HK-2 (cell line): Measurements from ENCODE around the gene CCNC.

Experiments
- DNase-seq: peaks from one replicate; pipeline ENCODE4 v3.0.0-alpha.2; 2018; ENCODE audit not compliant: unreplicated experiment

Gene CCNC

DNA sequence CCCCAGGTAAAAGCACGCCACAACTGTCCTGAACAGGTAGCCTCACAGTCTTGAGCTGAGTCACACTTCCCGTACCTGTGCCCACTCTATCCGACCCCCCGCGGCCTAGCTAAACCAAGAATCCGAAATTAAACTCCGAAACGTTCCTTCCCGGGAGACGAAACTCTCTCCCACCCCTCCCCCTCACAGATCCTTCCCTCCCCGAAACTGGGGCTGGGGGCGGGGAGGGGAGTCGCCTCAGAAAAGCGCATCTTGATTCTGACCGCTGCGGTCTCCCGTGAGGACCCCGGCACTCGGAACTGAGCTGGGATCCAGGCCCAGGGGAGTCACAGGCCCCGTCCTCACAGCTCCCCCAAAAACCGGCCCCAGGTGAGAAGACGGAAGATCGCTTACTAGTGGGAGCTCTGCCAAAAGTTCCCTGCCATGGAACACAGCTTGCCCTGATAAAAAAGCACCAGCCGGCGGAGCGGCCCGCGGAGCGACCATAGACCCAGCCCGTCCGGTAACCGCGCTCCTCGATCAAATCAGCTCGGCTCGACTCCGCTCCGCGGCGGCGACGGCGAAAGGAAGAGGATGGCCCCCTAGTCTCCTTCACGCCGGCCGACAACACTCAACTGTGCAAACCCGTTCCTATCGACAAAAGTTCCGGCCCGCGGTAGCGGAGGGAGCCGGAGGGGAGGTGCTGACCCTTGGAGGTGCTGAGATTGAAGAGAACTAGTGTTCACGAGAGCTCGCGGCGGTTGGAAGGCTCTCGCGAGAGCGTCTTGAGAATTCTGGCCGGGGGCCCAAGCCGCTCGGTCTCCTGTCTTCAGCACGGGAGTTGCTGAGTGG, at the start of gene CCNC:
Gene CCNC (minus strand): TSS at position 558 of the 831 bp plus-strand sequence. CDS start 133 bp downstream, at position 425.
- DNase-seq, result peak; percentile 96

DNA sequence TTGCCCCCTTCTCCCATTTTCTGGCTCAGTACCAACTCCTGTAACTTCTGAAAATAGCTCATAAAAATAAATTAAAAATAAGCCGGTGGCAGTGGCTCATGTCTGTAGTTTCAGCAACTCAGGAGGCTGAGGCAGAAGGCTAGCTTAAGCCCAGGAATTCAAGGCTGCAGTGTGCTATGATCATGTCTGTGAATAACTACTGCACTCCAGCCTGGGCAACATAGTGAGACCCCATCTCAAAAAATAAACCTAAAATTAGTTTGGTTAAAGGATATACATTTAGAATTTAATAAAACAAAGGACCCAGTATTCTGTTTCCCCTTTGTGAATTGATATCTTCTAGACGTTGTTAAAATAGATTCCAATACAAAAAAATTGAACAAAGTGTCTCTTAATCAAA, 48.7 kb upstream of the CCNC start:
- DNase-seq, result no peak

DNA sequence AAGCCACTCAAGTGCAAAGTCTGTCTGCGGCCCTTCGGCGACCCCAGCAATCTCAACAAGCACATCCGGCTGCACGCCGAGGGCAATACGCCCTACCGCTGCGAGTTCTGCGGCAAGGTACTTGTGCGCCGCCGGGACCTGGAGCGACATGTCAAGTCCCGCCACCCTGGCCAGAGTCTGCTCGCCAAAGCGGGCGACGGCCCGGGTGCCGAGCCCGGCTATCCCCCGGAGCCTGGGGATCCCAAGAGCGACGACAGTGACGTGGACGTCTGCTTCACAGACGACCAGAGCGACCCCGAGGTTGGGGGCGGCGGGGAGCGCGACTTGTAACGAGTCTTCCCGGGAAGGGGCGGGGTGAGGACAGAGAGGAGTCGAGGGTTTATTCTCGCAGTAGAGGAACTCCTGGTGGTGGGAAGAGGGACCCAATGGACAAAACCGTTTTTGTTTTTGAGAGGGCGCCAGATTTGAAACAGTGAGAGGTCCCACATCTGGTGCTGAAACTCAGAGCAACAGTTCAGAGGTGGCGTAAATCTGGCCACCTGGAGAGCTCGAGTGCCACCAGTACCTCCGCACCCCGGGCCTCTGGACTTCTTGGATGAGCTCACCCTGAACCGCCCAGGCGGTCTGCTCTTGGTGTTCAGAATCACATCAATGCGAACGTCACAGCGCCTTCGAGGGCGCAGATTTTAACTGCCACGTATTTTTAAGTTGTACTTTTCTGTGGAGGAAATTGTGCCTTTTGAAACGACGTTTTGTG, 46.1 kb upstream of the CCNC start:
- DNase-seq, result no peak

DNA sequence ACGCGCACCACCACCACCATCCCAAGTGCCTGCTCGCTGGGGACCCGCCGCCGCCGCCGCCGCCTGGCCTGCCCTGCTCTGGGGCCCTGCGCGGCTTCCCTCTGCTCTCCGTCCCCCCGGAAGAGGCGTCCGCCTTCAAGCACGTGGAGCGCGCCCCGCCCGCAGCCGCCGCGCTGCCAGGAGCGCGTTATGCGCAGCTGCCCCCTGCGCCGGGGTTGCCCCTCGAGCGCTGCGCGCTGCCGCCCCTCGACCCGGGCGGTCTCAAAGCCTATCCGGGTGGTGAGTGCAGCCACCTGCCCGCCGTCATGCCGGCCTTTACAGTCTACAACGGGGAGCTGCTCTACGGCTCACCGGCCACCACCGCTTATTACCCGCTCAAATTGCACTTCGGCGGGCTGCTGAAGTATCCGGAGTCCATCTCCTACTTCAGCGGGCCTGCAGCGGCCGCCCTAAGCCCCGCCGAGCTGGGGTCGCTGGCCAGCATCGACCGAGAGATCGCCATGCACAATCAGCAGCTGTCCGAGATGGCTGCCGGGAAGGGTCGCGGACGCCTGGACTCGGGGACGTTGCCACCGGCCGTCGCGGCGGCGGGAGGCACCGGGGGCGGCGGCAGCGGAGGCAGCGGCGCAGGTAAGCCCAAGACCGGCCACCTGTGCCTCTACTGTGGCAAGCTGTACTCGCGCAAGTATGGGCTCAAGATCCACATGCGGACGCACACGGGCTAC, 45.4 kb upstream of the CCNC start:
- DNase-seq, result peak; percentile 63

GRCh38 chr6:99613409-99613704, 44.9 kb upstream of the CCNC start:
- peak; percentile 68 for DNase-seq

DNA sequence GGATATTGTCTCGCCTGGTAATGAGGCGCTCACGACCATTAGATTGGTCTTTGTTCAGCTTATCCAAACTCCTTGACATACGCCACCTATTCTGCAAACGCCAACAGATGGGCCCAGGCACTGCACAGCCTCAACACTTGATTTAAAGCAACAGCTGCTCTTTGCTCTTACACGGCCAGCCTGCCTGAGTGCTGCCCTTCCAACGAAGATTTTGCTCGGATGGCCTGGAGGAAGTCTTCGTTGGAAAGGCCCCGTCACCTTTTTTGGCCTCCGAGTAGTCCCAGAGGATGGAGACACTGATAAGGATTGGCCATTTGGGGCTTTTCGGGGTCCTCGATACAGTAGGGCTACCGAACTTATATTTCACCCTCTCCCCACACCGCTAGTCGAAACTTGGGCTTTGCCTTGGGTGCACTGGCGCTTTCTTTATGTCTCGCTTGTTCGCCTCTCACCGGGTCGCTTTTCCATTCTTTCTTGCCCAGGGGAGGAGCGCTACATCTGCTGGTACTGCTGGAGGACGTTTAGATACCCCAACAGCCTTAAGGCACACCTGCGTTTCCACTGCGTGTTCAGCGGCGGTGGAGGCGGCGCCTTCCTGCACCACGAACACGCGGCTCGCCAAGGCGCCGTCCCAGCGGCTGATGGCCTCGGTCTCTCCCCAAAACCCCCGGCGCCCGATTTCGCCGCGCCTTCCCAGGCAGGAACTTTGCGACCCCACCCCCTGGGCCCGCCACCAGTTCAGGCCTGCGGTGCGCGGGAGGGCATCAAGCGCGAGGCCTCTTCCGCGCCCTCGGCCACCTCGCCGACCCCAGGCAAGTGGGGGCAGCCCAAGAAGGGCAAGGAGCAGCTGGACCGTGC, 44.3 kb upstream of the CCNC start:
- DNase-seq, result no peak

DNA sequence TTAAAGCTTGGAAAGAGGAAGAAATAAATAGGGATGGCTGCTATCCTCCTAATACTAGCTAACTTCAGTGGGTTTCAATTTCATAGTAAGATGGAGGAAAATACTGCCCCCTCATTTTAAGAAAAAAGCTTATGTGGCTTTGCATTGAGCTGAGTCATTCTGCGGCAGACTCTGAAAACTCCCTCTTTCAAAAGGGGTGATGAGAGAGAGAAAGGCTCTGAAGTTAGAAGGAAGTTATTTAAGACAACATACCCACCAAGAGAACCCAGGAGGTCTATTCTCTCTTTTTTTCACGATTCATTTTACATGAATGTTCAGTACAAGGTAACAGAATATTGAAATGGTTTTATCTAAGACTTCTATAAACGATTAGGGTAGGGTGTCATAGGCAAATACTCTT, 42.7 kb upstream of the CCNC start:
- DNase-seq, result no peak

DNA sequence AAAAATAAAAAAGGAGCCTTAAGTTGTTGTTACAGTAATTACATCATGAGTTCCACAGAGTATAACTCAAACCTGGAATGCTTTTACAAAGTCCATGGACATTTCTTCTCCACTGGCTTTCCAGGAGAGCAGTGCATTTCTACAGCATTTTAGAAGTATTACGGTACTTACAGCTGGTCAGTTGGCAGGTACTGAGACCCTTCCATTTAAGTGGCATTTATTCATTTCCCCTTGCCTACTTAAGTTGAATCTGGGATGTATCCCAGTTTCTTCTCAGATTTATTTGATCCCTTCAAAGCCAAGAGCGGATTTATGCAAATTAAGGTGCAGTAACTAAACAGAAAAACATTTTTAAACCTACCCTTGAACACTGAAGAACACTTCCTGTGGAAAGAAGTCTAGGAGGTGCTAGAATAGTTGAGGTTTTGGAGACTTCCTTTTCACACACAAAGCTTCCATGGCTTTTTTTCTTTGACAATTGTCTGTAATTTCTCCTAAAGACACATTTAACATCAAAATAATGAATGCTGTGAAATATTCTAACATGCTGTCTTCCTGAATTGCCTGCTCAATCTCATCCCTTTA, 41.5 kb upstream of the CCNC start:
- DNase-seq, result no peak

DNA sequence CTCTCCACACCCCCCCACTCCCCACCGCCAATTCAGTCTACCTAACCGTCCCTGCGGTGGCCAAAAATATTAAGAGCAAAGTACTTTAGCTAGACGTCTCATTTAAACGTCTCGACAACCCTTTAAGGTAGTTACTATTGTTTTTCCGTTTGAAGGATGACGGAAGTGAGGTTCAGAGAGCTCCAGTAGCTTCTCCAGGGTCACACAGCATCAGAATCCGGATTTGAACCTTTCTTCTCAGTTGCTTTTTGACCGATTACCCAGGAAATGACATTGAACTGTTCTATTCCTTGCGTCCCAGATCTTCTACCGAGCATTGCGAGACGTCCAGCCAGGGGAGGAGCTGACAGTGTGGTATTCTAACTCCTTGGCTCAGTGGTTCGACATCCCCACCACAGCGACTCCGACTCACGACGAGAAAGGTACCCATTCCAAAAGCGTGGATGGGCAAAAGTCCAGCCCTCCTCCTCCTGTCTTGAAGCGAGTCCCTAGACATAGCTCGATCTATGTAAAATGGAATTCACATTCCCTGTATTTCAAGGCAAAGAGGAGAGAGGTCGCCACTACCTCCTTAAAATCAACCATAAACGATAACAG, 40.5 kb upstream of the CCNC start:
- no peak for DNase-seq

GRCh38 chr6:99608059-99608885, 39.8 kb upstream of the CCNC start:
- DNase-seq, result no peak

GRCh38 chr6:99607416-99608036, 39.1 kb upstream of the CCNC start:
- no peak for DNase-seq

- DNase-seq, result no peak
Observed at GRCh38 chr6:99606656-99607415, 38.4 kb upstream of the CCNC start, which contains the start of gene PRDM13. PRDM13 (plus strand) TSS chr6:99606833; CDS start chr6:99607035, 202 bp downstream.

DNA sequence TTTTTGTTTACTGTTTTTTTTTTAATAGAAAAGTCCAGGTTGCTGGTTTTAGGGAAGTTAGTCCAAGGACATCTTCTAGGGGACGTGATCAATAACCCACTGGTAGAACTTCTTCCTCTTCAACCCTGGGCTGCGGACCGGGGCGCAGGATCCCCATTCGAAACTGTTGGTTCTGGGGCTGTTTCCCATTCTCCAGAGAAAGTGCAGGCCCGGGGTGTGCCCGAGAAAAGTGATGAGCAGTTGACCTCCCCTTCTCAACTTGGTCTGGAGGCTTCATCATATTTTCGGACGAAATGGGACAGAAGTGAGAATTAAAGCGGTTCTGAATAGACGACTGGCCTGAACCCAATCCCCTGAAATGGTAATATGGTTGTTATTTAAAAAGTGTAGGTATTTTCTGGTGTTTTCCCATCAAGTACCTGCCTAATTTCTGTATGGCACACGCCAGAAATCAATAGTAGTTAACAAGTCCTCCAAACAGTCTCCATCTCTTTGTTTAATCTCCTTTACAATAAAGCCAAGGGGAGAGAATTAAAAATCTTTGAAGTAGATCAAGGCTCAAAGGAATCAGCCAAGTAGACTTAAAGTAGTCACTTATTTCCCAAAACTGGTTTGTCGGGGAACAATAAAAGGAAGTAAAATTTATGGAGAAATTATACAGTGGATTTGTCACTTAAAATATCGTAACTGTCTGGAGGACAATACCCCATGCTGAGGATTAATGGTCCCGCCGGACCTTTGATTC, 37.6 kb upstream of the CCNC start:
- DNase-seq, result no peak

- no peak for DNase-seq
Observed at GRCh38 chr6:99605074-99605734, 36.7 kb upstream of the CCNC start.

DNA sequence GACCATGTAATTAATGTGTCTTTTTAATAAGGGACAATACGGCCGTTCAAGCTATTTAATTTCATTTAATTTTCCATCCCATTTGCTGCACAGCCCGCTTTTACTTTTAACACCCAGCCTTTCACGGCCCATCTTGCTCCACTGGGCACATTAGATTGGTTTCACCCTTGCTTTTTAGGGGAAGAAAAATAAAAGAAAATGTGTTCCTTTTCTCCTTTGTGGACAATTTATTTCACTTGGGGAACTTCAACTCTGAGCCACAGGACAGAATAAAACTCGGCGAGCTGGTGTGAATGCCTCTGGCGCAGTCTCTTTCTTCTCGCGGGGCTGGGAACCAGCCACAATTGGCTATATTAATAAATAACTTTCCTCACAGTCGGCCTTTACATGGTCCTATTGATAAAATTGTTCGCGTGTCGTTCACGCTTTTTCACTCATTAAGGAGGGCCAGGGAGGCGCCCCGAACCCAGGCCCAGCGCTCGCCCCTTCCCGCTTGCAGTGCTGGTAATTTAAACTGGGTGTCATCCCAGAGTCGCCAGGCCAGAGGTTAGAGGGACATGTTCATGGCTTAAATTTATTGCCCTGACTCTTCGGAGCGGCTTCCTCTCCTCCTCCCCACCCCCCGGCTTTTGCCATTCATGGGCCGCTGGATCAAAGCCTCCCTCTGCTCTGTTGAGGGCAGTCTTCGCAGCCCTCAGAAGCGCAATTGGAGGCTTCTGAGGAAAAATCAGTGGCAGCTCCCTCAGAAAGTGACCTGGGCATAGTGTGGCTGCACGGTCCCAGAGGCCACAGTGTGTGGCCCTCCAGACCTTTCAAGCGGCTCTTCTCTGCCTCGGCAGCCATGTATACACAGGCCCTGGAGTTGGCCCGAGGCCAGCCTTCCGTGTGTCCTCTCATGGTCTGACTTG, 36.0 kb upstream of the CCNC start:
- DNase-seq, result no peak

GRCh38 chr6:99603421-99604165, 35.1 kb upstream of the CCNC start:
- DNase-seq, result peak; percentile 46
